PC-9 (cell line): Measurements from ENCODE around the gene PRKRA. TPM values are rescaled to one million over a fixed set of nuclear protein-coding genes. Genes with fewer than 3 reads are reported as not detected.

ENCODE experiments used
- BruUV-seq: library from RNA; stranded (reverse); fragments of 400-500 nt; replicated peaks from 2 replicates; lab custom pipeline; 2021; lab: Mats Ljungman, UMichigan
- CTCF ChIA-PET: fragments of 300-600 bp; sonication (Branson Sonifier 250); formaldehyde crosslinking; loops from one replicate; lab custom pipeline; 2022; ENCODE audit warnings: antibody characterized with exemption; lab: Charles Lee
- POLR2A ChIA-PET: fragments of 300-600 bp; sonication (Branson Sonifier 250); formaldehyde crosslinking; loops from one replicate; lab custom pipeline; 2022; ENCODE audit warnings: antibody characterized with exemption; ENCODE audit not compliant: unreplicated experiment; lab: Charles Lee
- DNase-seq, 2 experiments: peaks; one replicate each; pipeline versions ENCODE4 v3.0.0 to v3.0.0-alpha.2; 2015 to 2022; ENCODE audit warnings: mixed read lengths in 1 of 2
- H2AFZ ChIP-seq: fragments of 200-600 bp; sonication (generic); 2 replicates; pipeline ENCODE4 v1.8.1; 2017; ENCODE audit warnings: antibody characterized with exemption
- H3F3A ChIP-seq: fragments of 200-600 bp; sonication (generic); 2 replicates; pipeline ENCODE4 v1.8.1; 2017; ENCODE audit warnings: antibody characterized with exemption, mild to moderate bottlenecking, low read depth; ENCODE audit not compliant: insufficient read depth
- H3K27ac ChIP-seq: fragments of 200-600 bp; sonication (generic); 2 replicates; pipeline ENCODE4 v1.6.1; 2016; ENCODE audit warnings: mixed run types
- H3K27me3 ChIP-seq: fragments of 200-600 bp; sonication (generic); 2 replicates; pipeline ENCODE4 v1.6.1; 2016; ENCODE audit warnings: low read depth, mixed run types; ENCODE audit not compliant: insufficient read depth
- H3K36me3 ChIP-seq: fragments of 200-600 bp; sonication (generic); 2 replicates; pipeline ENCODE4 v1.6.1; 2016; ENCODE audit warnings: low read depth, mixed run types
- H3K4me1 ChIP-seq: fragments of 200-600 bp; sonication (generic); replicated peaks from 2 replicates; pipeline ENCODE4 v1.6.1; 2016; ENCODE audit warnings: mixed run types; ENCODE audit not compliant: insufficient read depth
- H3K4me2 ChIP-seq: fragments of 200-600 bp; sonication (generic); 2 replicates; pipeline ENCODE4 v1.6.1; 2017; ENCODE audit warnings: mixed run types
- H3K4me3 ChIP-seq: fragments of 200-600 bp; sonication (generic); 2 replicates; pipeline ENCODE4 v1.6.1; 2016; ENCODE audit warnings: mixed run types
- H3K79me2 ChIP-seq: fragments of 200-600 bp; sonication (generic); 2 replicates; pipeline ENCODE4 v1.6.1; 2017; ENCODE audit warnings: low read depth, mixed run types
- H3K9me2 ChIP-seq: fragments of 200-600 bp; sonication (generic); 2 replicates; pipeline ENCODE4 v1.8.1; 2017; ENCODE audit warnings: mild to moderate bottlenecking; ENCODE audit not compliant: insufficient read depth
- H3K9me3 ChIP-seq: fragments of 200-600 bp; sonication (generic); 2 replicates; pipeline ENCODE4 v1.8.1; 2016; ENCODE audit warnings: low read depth; ENCODE audit not compliant: insufficient read depth
- H4K20me1 ChIP-seq: fragments of 200-600 bp; sonication (generic); 2 replicates; pipeline ENCODE4 v1.8.1; 2017; ENCODE audit not compliant: insufficient read depth
- EZH2 ChIP-seq: fragments of 200-600 bp; sonication (generic); IDR thresholded peaks from 2 replicates; pipeline ENCODE4 v1.8.0; 2017; ENCODE audit warnings: antibody characterized with exemption, low read depth
- intact Hi-C: fragments of 100-400 bp; cut with micrococcal nuclease; formaldehyde crosslinking; loops from one replicate; pipeline ENCODE4 v1.10.0; 2022; ENCODE audit not compliant: unreplicated experiment
- total RNA-seq: library from RNA; stranded (reverse); gene quantifications from 2 replicates; pipeline ENCODE4 v1.2.3, GENCODE V29; 2021
- TF ChIP-seq, protein P1 (sequence below): fragments of 200-600 bp; sonication (generic); conservative IDR thresholded peaks from 2 replicates; pipeline ENCODE4 v1.6.1; 2017; ENCODE audit warnings: mixed run types, antibody characterized with exemption, mild to moderate bottlenecking, moderate library complexity

PRKRA gene
- total RNA-seq, 1 experiment from 2014 or later = 93.3 TPM

GRCh38 chr2:178412047-178412446 is 38.9 kb downstream of the PRKRA start:
- no peak overlapping the region for H3K27ac ChIP-seq
- DNase-seq = no peak
- POLR2A ChIA-PET = no interaction called here
- H3K4me3 ChIP-seq = no peak overlapping the region
- H4K20me1 ChIP-seq = no peaks in the 10 kb centered on the region
- H3K9me3 ChIP-seq = no peaks in the 10 kb centered on the region; the same call in 1 of the 2 replicates
- H3K27me3 ChIP-seq = no peaks in the 10 kb centered on the region
- peaks cover 18% of the 10 kb centered on the region for H3K4me1 ChIP-seq
- no TSS peak for BruUV-seq
- intact Hi-C loops = loop anchor here (5.0 to 10.0 kb wide), 2 partner anchors 610 to 1077 kb away; no protein-coding TSS in a partner anchor
- CTCF ChIA-PET = interaction anchor here (3.3 kb wide), 1 partner anchor 15 kb away, joined by 37 read pairs; no protein-coding TSS in a partner anchor
- TF ChIP-seq, protein P1, sequence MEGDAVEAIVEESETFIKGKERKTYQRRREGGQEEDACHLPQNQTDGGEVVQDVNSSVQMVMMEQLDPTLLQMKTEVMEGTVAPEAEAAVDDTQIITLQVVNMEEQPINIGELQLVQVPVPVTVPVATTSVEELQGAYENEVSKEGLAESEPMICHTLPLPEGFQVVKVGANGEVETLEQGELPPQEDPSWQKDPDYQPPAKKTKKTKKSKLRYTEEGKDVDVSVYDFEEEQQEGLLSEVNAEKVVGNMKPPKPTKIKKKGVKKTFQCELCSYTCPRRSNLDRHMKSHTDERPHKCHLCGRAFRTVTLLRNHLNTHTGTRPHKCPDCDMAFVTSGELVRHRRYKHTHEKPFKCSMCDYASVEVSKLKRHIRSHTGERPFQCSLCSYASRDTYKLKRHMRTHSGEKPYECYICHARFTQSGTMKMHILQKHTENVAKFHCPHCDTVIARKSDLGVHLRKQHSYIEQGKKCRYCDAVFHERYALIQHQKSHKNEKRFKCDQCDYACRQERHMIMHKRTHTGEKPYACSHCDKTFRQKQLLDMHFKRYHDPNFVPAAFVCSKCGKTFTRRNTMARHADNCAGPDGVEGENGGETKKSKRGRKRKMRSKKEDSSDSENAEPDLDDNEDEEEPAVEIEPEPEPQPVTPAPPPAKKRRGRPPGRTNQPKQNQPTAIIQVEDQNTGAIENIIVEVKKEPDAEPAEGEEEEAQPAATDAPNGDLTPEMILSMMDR = no peak
- TF ChIP-seq EZH2 = no peak
- no peaks in the 10 kb centered on the region for H3K9me2 ChIP-seq
- no peaks in the 10 kb centered on the region for H3K36me3 ChIP-seq
- no peak overlapping the region for H3K4me2 ChIP-seq
- no peaks in the 10 kb centered on the region for H3K79me2 ChIP-seq
- peaks cover 6% of the 10 kb centered on the region for H3F3A ChIP-seq
- H2AFZ ChIP-seq = no peak overlapping the region

GRCh38 chr2:178409261-178409660 is 41.7 kb downstream of the PRKRA start:
- intact Hi-C loops = no loop called here
- no peak for TF ChIP-seq EZH2
- TF ChIP-seq, protein P1 = no peak
- Histone ChIP-seq H4K20me1 (no peaks in the 10 kb centered on the region), H3K4me3 (no peak overlapping the region), H3K4me1 (peaks cover 10% of the 10 kb centered on the region), H3K27me3 (no peaks in the 10 kb centered on the region), H3K79me2 (no peaks in the 10 kb centered on the region), H3K9me2 (no peaks in the 10 kb centered on the region), H3K9me3 (no peaks in the 10 kb centered on the region; the same call in 1 of the 2 replicates), H3F3A (peaks cover 3% of the 10 kb centered on the region), H3K36me3 (no peaks in the 10 kb centered on the region), H3K27ac (no peak overlapping the region), H3K4me2 (no peak overlapping the region), H2AFZ (no peak overlapping the region)
- CTCF ChIA-PET = no interaction called here
- POLR2A ChIA-PET = no interaction called here
- no TSS peak for BruUV-seq
- DNase-seq = no peak

- H3K4me3 ChIP-seq = no peak overlapping the region
- H3K4me2 ChIP-seq = no peak overlapping the region
- H3K27me3 ChIP-seq = no peaks in the 10 kb centered on the region
- H3K9me2 ChIP-seq = no peaks in the 10 kb centered on the region
- H3K4me1 ChIP-seq = no peaks in the 10 kb centered on the region
- H3K9me3 ChIP-seq = no peaks in the 10 kb centered on the region
- no peaks in the 10 kb centered on the region for H3K79me2 ChIP-seq
- no peaks in the 10 kb centered on the region for H4K20me1 ChIP-seq
- BruUV-seq = no TSS peak
- no peak overlapping the region for H3K27ac ChIP-seq
- intact Hi-C loops = no loop called here
- ChIA-PET CTCF (interaction anchor here (1.6 kb wide), 1 partner anchor 10 kb away, joined by 6 read pairs; no protein-coding TSS in a partner anchor), POLR2A (no interaction called here)
- no peak for DNase-seq
- H2AFZ ChIP-seq = no peak overlapping the region
- TF ChIP-seq, protein P1 = no peak
- TF ChIP-seq EZH2 = no peak
- H3F3A ChIP-seq = no peaks in the 10 kb centered on the region
- no peaks in the 10 kb centered on the region for H3K36me3 ChIP-seq
Measured at GRCh38 chr2:178404368-178404767, 46.6 kb downstream of the PRKRA start.
